Hepatocyte (in vitro differentiated cells): Measurements from ENCODE around the gene SGCA. TPM values are rescaled to one million over a fixed set of nuclear protein-coding genes. Genes with fewer than 3 reads are reported as not detected.

Experiments
- DNase-seq: peaks from one replicate; pipeline ENCODE4 v3.0.0-alpha.2; 2016; ENCODE audit warnings: low spot score
- H2AFZ ChIP-seq: fragments of 200-600 bp; sonication (generic); 2 replicates; pipeline ENCODE4 v1.6.0; 2016; ENCODE audit warnings: antibody characterized with exemption, mild to moderate bottlenecking
- H3K27ac ChIP-seq: fragments of 200-600 bp; sonication (generic); 2 replicates; pipeline ENCODE4 v1.5.1; 2016; ENCODE audit warnings: mild to moderate bottlenecking
- H3K27me3 ChIP-seq: fragments of 200-600 bp; sonication (generic); 2 replicates; pipeline ENCODE4 v1.6.1; 2016
- H3K36me3 ChIP-seq: fragments of 200-600 bp; sonication (generic); replicated peaks from 2 replicates; pipeline ENCODE4 v1.5.1; 2016; ENCODE audit warnings: low read depth; ENCODE audit not compliant: insufficient read depth
- H3K4me1 ChIP-seq: fragments of 200-600 bp; sonication (generic); 2 replicates; pipeline ENCODE4 v1.5.1; 2016; ENCODE audit warnings: mild to moderate bottlenecking, moderate library complexity; ENCODE audit not compliant: insufficient read depth
- H3K4me2 ChIP-seq: fragments of 200-600 bp; sonication (generic); 2 replicates; pipeline ENCODE4 v1.6.0; 2016
- H3K4me3 ChIP-seq: fragments of 200-600 bp; sonication (generic); 2 replicates; pipeline ENCODE4 v1.5.1; 2016; ENCODE audit warnings: mild to moderate bottlenecking
- H3K79me2 ChIP-seq: fragments of 200-600 bp; sonication (generic); 2 replicates; pipeline ENCODE4 v1.6.0; 2017; ENCODE audit warnings: mild to moderate bottlenecking
- H3K9me2 ChIP-seq: fragments of 200-600 bp; sonication (generic); replicated peaks from 2 replicates; pipeline ENCODE4 v1.6.0; 2017; ENCODE audit warnings: mild to moderate bottlenecking; ENCODE audit not compliant: insufficient read depth
- H3K9me3 ChIP-seq: fragments of 200-600 bp; sonication (generic); 2 replicates; pipeline ENCODE4 v1.5.1; 2016; ENCODE audit warnings: low read depth, mild to moderate bottlenecking
- H4K20me1 ChIP-seq: fragments of 200-600 bp; sonication (generic); 2 replicates; pipeline ENCODE4 v1.6.0; 2016; ENCODE audit warnings: mild to moderate bottlenecking; ENCODE audit not compliant: insufficient read depth, poor library complexity, severe bottlenecking
- CTCF ChIP-seq: fragments of 200-600 bp; sonication (generic); IDR thresholded peaks from 2 replicates; pipeline ENCODE4 v1.5.1; 2016; ENCODE audit warnings: antibody characterized with exemption, mild to moderate bottlenecking; ENCODE audit not compliant: poor library complexity
- EZH2 ChIP-seq: fragments of 200-600 bp; sonication (generic); IDR thresholded peaks from 2 replicates; pipeline ENCODE4 v1.6.1; 2016; ENCODE audit warnings: antibody characterized with exemption, mild to moderate bottlenecking, borderline replicate concordance
- EZH2phosphoT487 ChIP-seq: fragments of 200-600 bp; sonication (generic); IDR thresholded peaks from one replicate; pipeline ENCODE4 v1.6.1; 2018; ENCODE audit warnings: antibody characterized with exemption, mild to moderate bottlenecking, low read depth, moderate library complexity; ENCODE audit not compliant: unreplicated experiment, severe bottlenecking
- WGBS: methylation state at CpG from one replicate; pipeline ENCODE4 v1.1.6; 2016; ENCODE audit warnings: low lambda C conversion rate; ENCODE audit errors: missing lambda C conversion rate; 5-methylcytosine and 5-hydroxymethylcytosine counted together
- polyA plus RNA-seq: library from polyadenylated mRNA; unstranded; fragments of >200 nt; fragmentation: Nextera tagmentation; extraction: Ambion mirVana; gene quantifications from 2 replicates; pipeline ENCODE4 v1.2.1, GENCODE V29; 2016
- total RNA-seq: library from RNA; depleted of rRNA; stranded (reverse); fragments of >200 nt; gene quantifications from 2 replicates; pipeline ENCODE4 v1.2.3, GENCODE V29; 2014

The SGCA gene
- total and polyA plus RNA-seq, 2 experiments from 2014 or later = 0.37 to 2.2 TPM

DNA sequence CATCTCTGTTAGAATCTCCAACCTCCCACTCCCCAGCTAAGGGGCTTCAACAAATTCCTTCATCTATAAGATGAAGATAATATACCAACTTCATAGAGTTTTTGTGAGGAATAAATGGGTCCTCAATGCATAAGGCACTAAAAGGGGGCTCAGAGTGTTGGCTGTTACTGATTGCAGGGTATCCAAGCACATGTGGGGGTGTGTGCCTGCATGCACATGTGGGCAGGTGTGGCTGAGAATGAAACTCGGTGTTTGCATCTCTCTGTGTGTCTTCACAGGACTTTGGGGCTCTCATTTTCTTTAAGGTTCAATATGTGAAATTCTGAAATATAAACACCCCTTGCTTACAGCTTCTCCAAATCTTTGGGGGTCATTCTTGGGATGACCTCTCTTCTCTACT lies 11.2 kb upstream of the SGCA start:
- Histone ChIP-seq H3K4me3 (no peak overlapping the region), H2AFZ (no peak overlapping the region), H4K20me1 (peaks cover 2% of the 10 kb centered on the region), H3K4me1 (peaks cover 6% of the 10 kb centered on the region), H3K9me3 (no peaks in the 10 kb centered on the region), H3K36me3 (no peaks in the 10 kb centered on the region), H3K79me2 (peaks cover 10% of the 10 kb centered on the region), H3K4me2 (no peak overlapping the region), H3K9me2 (no peaks in the 10 kb centered on the region), H3K27ac (no peak overlapping the region), H3K27me3 (no peaks in the 10 kb centered on the region)
- 81% methylated on average over 1 of the region's 1 CpG for WGBS
- DNase-seq = no peak
- TF ChIP-seq CTCF (no peak), EZH2phosphoT487 (no peak), EZH2 (no peak)

DNA sequence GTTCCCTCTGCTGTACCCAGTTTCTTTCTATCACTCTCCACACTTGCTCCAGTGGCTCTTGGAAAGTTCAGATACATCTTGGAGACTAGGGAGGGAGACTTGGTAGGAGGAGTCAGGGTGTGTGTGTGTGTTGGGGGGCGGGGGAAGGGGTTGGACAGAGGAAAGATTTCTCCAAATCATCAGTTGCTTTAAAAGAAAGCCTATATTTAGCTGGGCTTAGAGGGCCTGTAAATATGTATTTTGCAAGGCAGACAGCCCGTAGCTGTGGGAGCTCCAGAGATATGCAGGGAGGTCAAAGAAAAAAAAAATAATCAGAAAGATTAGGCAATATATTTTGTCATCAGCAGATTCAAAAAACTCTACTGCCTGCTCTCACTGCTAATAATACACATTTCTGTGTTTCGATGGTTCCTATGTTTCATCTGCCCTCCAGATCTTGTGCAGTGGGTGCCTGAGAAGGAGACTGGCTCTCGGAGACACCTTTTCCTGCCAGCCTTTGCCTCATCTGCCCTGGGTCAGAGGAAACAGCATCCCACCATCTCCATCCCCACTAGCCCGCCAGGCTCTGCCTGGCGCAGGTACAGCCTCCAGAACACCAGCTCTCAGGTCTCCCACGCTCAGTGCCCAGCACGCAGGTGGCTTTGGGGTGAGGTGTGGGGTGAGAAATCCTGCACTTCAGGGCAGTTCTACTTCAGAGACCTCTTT lies 10.5 kb upstream of the SGCA start:
- Histone ChIP-seq H3K27ac (peak overlapping the region; percentile 34), H3K79me2 (peaks cover 5% of the 10 kb centered on the region), H3K4me2 (no peak overlapping the region), H3K9me3 (no peaks in the 10 kb centered on the region), H3K9me2 (no peaks in the 10 kb centered on the region), H2AFZ (no peak overlapping the region), H3K4me3 (no peak overlapping the region), H3K27me3 (no peaks in the 10 kb centered on the region), H3K36me3 (no peaks in the 10 kb centered on the region), H3K4me1 (peaks cover 6% of the 10 kb centered on the region), H4K20me1 (no peaks in the 10 kb centered on the region)
- TF ChIP-seq CTCF = no peak
- 82% methylated on average over 8 of the region's 8 CpGs for WGBS
- peak; percentile 60 for DNase-seq

GRCh38 chr17:50157891-50158290 lies 7.9 kb upstream of the SGCA start:
- no peak overlapping the region for H3K4me2 ChIP-seq
- TF ChIP-seq CTCF (no peak), EZH2 (no peak), EZH2phosphoT487 (no peak)
- H2AFZ ChIP-seq = no peak overlapping the region
- H4K20me1 ChIP-seq = no peaks in the 10 kb centered on the region
- no peaks in the 10 kb centered on the region for H3K9me2 ChIP-seq
- DNase-seq = no peak
- no peak overlapping the region for H3K27ac ChIP-seq
- H3K4me1 ChIP-seq = no peaks in the 10 kb centered on the region
- no peaks in the 10 kb centered on the region for H3K27me3 ChIP-seq
- H3K79me2 ChIP-seq = no peaks in the 10 kb centered on the region
- H3K4me3 ChIP-seq = no peak overlapping the region
- WGBS = 78% methylated on average over 4 of the region's 4 CpGs
- no peaks in the 10 kb centered on the region for H3K9me3 ChIP-seq
- no peaks in the 10 kb centered on the region for H3K36me3 ChIP-seq
